ENCODE data around the gene SIDT1.

The SIDT1 gene

DNA sequence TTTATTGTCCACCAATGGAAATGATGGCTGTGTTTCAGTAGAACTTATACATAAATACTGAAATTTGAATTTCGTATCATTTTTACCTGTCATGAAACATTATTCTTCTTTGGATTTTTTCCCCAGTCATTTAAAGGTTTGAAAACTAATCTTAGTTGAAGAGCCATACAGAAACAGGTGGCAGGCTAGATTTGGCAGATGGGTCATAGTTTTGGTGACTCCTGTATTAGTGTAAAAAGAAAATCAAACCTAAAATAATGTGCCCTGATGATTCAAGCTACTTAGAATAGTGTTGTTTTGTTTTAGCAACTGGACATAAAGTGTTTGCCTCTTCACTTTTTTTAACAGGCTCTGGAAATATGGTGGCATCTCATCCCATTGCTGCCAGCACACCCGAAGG, 68.9 kb downstream of the SIDT1 start:
- WGBS (ENCODE audit: insufficient coverage), result 100% methylated on average over 1 of the region's 2 CpGs
- Histone ChIP-seq H3K4me1 (ENCODE audit: control extremely low read depth in 1 of 4, control insufficient read depth in 4 of 4, insufficient read depth in 4 of 4, low read length in 3 of 4) (peaks cover 2 to 6% (median 3%) of the 10 kb centered on the region in 4 experiments), H3K27ac (ENCODE audit: insufficient read depth in 1 of 2, low read depth in 1 of 2, low read length in 2 of 2, poor library complexity in 1 of 2, severe bottlenecking in 2 of 2) (no peak overlapping the region), H3K4me3 (ENCODE audit: control insufficient read depth in 1 of 7, extremely low read depth in 1 of 7, insufficient read depth in 4 of 7, low read depth in 2 of 7, low read length in 6 of 7) (no peak overlapping the region), H3K9me3 (ENCODE audit: control extremely low read depth in 1 of 5, control insufficient read depth in 4 of 5, insufficient read depth in 2 of 5, low read depth in 1 of 5, low read length in 4 of 5) (no peaks in the 10 kb centered on the region), H3K36me3 (ENCODE audit: control insufficient read depth in 4 of 4, insufficient read depth in 4 of 4, low read length in 3 of 4) (peaks cover 0 to 3% (median under 1%) of the 10 kb centered on the region in 4 experiments), H3K27me3 (replicated peaks in 2 of 5; ENCODE audit: control insufficient read depth in 4 of 5, insufficient read depth in 5 of 5, low read length in 4 of 5) (no peaks in the 10 kb centered on the region)
- CTCF ChIA-PET, result interaction anchor here (0.8 kb wide), 2 partner anchors 11 to 45 kb away, joined by 3 read pairs; no protein-coding TSS in a partner anchor
- no peak for DNase-seq
- POLR2A ChIA-PET, result no interaction called here

GRCh38 chr3:113602256-113602655, 69.9 kb downstream of the SIDT1 start:
- Histone ChIP-seq H3K4me1 (ENCODE audit: control extremely low read depth in 1 of 4, control insufficient read depth in 4 of 4, insufficient read depth in 4 of 4, low read length in 3 of 4) (peaks cover 10 to 16% (median 13%) of the 10 kb centered on the region in 4 experiments), H3K27me3 (replicated peaks in 2 of 5; ENCODE audit: control insufficient read depth in 4 of 5, insufficient read depth in 5 of 5, low read length in 4 of 5) (no peaks in the 10 kb centered on the region), H3K9me3 (ENCODE audit: control extremely low read depth in 1 of 5, control insufficient read depth in 4 of 5, insufficient read depth in 2 of 5, low read depth in 1 of 5, low read length in 4 of 5) (no peaks in the 10 kb centered on the region), H3K4me3 (ENCODE audit: control insufficient read depth in 1 of 7, extremely low read depth in 1 of 7, insufficient read depth in 4 of 7, low read depth in 2 of 7, low read length in 6 of 7) (no peak overlapping the region), H3K36me3 (ENCODE audit: control insufficient read depth in 4 of 4, insufficient read depth in 4 of 4, low read length in 3 of 4) (peaks cover 0 to 3% (median under 1%) of the 10 kb centered on the region in 4 experiments), H3K27ac (ENCODE audit: insufficient read depth in 1 of 2, low read depth in 1 of 2, low read length in 2 of 2, poor library complexity in 1 of 2, severe bottlenecking in 2 of 2) (no peak overlapping the region)
- 100% methylated on average over 1 of the region's 2 CpGs for WGBS (ENCODE audit: insufficient coverage)
- POLR2A ChIA-PET, result no interaction called here
- CTCF ChIA-PET, result no interaction called here
- no peak for DNase-seq

DNA sequence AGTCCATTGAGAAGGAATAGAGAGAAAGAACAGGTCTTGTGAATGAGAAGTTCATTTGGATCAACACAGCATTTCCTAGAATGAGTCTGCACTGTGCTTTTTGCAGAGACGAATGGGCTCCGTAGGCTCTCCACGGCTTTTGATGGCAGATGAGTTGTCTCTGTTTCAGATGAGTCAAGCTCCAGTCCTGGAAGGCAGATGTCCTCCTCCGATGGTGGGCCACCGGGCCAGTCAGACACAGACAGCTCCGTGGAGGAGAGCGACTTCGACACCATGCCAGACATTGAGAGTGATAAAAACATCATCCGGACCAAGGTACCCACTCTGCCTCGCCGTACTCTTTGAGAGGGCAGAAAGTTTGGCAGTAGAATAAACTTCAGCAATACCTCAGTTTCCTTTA, 70.5 kb downstream of the SIDT1 start:
- H3K27ac ChIP-seq (ENCODE audit: insufficient read depth in 1 of 2, low read depth in 1 of 2, low read length in 2 of 2, poor library complexity in 1 of 2, severe bottlenecking in 2 of 2), result no peak overlapping the region
- no peak for DNase-seq
- no peaks in the 10 kb centered on the region for H3K27me3 ChIP-seq (replicated peaks in 2 of 5; ENCODE audit: control insufficient read depth in 4 of 5, insufficient read depth in 5 of 5, low read length in 4 of 5)
- no peaks in the 10 kb centered on the region for H3K9me3 ChIP-seq (ENCODE audit: control extremely low read depth in 1 of 5, control insufficient read depth in 4 of 5, insufficient read depth in 2 of 5, low read depth in 1 of 5, low read length in 4 of 5)
- H3K4me1 ChIP-seq (ENCODE audit: control extremely low read depth in 1 of 4, control insufficient read depth in 4 of 4, insufficient read depth in 4 of 4, low read length in 3 of 4), result peaks cover 15 to 22% (median 19%) of the 10 kb centered on the region in 4 experiments
- WGBS (ENCODE audit: insufficient coverage), result 98% methylated on average over 11 of the region's 11 CpGs
- no peak overlapping the region for H3K4me3 ChIP-seq (ENCODE audit: control insufficient read depth in 1 of 7, extremely low read depth in 1 of 7, insufficient read depth in 4 of 7, low read depth in 2 of 7, low read length in 6 of 7)
- ChIA-PET POLR2A (no interaction called here), CTCF (interaction anchor here (1.0 to 1.1 kb wide), 2 partner anchors 66 to 109 kb away, joined by 4 read pairs; no protein-coding TSS in a partner anchor)
- peaks cover 0 to 3% (median under 1%) of the 10 kb centered on the region in 4 experiments for H3K36me3 ChIP-seq (ENCODE audit: control insufficient read depth in 4 of 4, insufficient read depth in 4 of 4, low read length in 3 of 4)

DNA sequence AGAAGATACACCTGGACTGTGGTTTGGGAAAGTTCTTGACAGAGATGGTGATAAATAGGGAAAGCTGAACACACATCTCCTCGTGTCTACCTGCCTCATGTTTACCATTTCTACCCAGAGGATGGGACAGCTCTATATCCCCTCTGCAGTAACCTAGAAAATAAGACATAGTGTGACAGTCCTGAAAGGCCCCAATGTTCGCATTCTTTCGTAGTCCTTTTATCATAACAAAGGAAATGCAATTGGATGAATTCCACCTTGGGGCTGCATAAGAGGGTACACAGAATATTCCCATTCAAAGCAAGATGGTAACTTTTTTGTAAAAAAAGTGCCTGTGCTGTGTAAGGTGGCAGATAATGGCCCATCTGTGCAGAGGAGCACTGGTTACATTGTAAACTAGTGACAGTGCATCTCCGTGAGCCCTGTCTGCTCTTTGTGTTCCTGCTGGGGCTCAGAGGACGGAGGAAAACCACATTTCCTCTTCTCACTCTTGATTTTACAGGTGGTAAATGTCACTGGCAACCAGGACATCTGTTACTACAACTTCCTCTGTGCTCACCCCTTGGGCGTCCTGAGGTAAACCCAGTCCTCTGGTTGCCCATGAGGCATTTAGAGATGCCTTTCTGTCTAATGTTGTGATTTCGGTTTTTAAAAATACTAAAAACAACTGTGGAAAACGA, 74.3 kb downstream of the SIDT1 start:
- Histone ChIP-seq H3K36me3 (ENCODE audit: control insufficient read depth in 4 of 4, insufficient read depth in 4 of 4, low read length in 3 of 4) (peaks cover 0 to 6% (median 2%) of the 10 kb centered on the region in 4 experiments), H3K27ac (ENCODE audit: insufficient read depth in 1 of 2, low read depth in 1 of 2, low read length in 2 of 2, poor library complexity in 1 of 2, severe bottlenecking in 2 of 2) (peak overlapping the region in 1 of 2 experiments; percentile 55), H3K27me3 (replicated peaks in 2 of 5; ENCODE audit: control insufficient read depth in 4 of 5, insufficient read depth in 5 of 5, low read length in 4 of 5) (no peaks in the 10 kb centered on the region), H3K4me1 (ENCODE audit: control extremely low read depth in 1 of 4, control insufficient read depth in 4 of 4, insufficient read depth in 4 of 4, low read length in 3 of 4) (peaks cover 15 to 29% (median 24%) of the 10 kb centered on the region in 4 experiments), H3K9me3 (ENCODE audit: control extremely low read depth in 1 of 5, control insufficient read depth in 4 of 5, insufficient read depth in 2 of 5, low read depth in 1 of 5, low read length in 4 of 5) (no peaks in the 10 kb centered on the region), H3K4me3 (ENCODE audit: control insufficient read depth in 1 of 7, extremely low read depth in 1 of 7, insufficient read depth in 4 of 7, low read depth in 2 of 7, low read length in 6 of 7) (peak overlapping the region in 1 of 7 experiments; percentile 40)
- peak; percentile 81 to 98 (median 95) for DNase-seq
- ChIA-PET CTCF (interaction anchor here (1.3 to 1.6 kb wide), 5 partner anchors 9 to 111 kb away, joined by 3 to 6 read pairs (median 3); partner anchors contain the start of gene SPICE1), POLR2A (interaction anchor here (0.7 kb wide), 1 partner anchor 66 kb away, joined by 3 read pairs; no protein-coding TSS in a partner anchor)
- 11% methylated on average over 4 of the region's 8 CpGs for WGBS (ENCODE audit: insufficient coverage)

GRCh38 chr3:113607219-113607596, 74.9 kb downstream of the SIDT1 start:
- Histone ChIP-seq H3K27me3 (replicated peaks in 2 of 5; ENCODE audit: control insufficient read depth in 4 of 5, insufficient read depth in 5 of 5, low read length in 4 of 5) (no peaks in the 10 kb centered on the region), H3K9me3 (ENCODE audit: control extremely low read depth in 1 of 5, control insufficient read depth in 4 of 5, insufficient read depth in 2 of 5, low read depth in 1 of 5, low read length in 4 of 5) (no peaks in the 10 kb centered on the region), H3K4me3 (ENCODE audit: control insufficient read depth in 1 of 7, extremely low read depth in 1 of 7, insufficient read depth in 4 of 7, low read depth in 2 of 7, low read length in 6 of 7) (peak overlapping the region in 2 of 7 experiments; percentile 39 to 40), H3K27ac (ENCODE audit: insufficient read depth in 1 of 2, low read depth in 1 of 2, low read length in 2 of 2, poor library complexity in 1 of 2, severe bottlenecking in 2 of 2) (peak overlapping the region in 1 of 2 experiments; percentile 55), H3K36me3 (ENCODE audit: control insufficient read depth in 4 of 4, insufficient read depth in 4 of 4, low read length in 3 of 4) (peaks cover 0 to 10% (median 3%) of the 10 kb centered on the region in 4 experiments), H3K4me1 (ENCODE audit: control extremely low read depth in 1 of 4, control insufficient read depth in 4 of 4, insufficient read depth in 4 of 4, low read length in 3 of 4) (peaks cover 15 to 29% (median 24%) of the 10 kb centered on the region in 4 experiments)
- 67% methylated on average over 3 of the region's 5 CpGs for WGBS (ENCODE audit: insufficient coverage)
- POLR2A ChIA-PET, result no interaction called here
- CTCF ChIA-PET, result interaction anchor here (0.8 to 1.6 kb wide), 4 partner anchors 9 to 111 kb away, joined by 3 to 5 read pairs (median 4); no protein-coding TSS in a partner anchor
- DNase-seq, result no peak

GRCh38 chr3:113614402-113614801, 82.0 kb downstream of the SIDT1 start:
- peaks cover 0 to under 1% (median 0%) of the 10 kb centered on the region in 4 experiments for H3K4me1 ChIP-seq (ENCODE audit: control extremely low read depth in 1 of 4, control insufficient read depth in 4 of 4, insufficient read depth in 4 of 4, low read length in 3 of 4)
- H3K4me3 ChIP-seq (ENCODE audit: control insufficient read depth in 1 of 7, extremely low read depth in 1 of 7, insufficient read depth in 4 of 7, low read depth in 2 of 7, low read length in 6 of 7), result no peak overlapping the region
- POLR2A ChIA-PET, result no interaction called here
- no peak for DNase-seq
- 84% methylated on average over 3 of the region's 5 CpGs for WGBS (ENCODE audit: insufficient coverage)
- CTCF ChIA-PET, result interaction anchor here (0.9 kb wide), 1 partner anchor 121 kb away, joined by 3 read pairs; no protein-coding TSS in a partner anchor
- no peaks in the 10 kb centered on the region for H3K27me3 ChIP-seq (replicated peaks in 2 of 5; ENCODE audit: control insufficient read depth in 4 of 5, insufficient read depth in 5 of 5, low read length in 4 of 5)
- H3K36me3 ChIP-seq (ENCODE audit: control insufficient read depth in 4 of 4, insufficient read depth in 4 of 4, low read length in 3 of 4), result peaks cover 0 to 11% (median 4%) of the 10 kb centered on the region in 4 experiments
- H3K27ac ChIP-seq (ENCODE audit: insufficient read depth in 1 of 2, low read depth in 1 of 2, low read length in 2 of 2, poor library complexity in 1 of 2, severe bottlenecking in 2 of 2), result no peak overlapping the region
- no peaks in the 10 kb centered on the region for H3K9me3 ChIP-seq (ENCODE audit: control extremely low read depth in 1 of 5, control insufficient read depth in 4 of 5, insufficient read depth in 2 of 5, low read depth in 1 of 5, low read length in 4 of 5)

DNA sequence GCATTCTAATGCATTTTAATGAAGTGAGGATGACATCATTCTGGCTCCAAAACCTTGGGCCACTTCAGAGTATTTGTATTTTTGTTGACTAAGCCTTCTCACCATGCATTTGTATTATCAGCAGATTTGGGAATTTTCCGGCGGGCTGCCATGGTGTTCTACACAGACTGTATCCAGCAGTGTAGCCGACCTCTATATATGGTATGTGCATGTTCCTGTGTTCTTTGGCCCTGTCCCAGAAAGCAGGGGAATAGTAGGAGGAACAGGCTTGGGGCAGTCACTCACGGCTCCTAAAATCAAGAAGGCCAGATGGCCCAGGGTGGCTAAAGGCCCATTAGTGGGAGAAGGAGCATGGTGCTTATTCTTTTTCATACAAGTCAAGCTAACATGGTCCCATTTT, 83.6 kb downstream of the SIDT1 start:
- ChIA-PET CTCF (interaction anchor here (1.0 to 2.2 kb wide), 3 partner anchors 8 to 123 kb away, joined by 3 to 8 read pairs (median 5); no protein-coding TSS in a partner anchor), POLR2A (interaction anchor here (0.6 kb wide), 1 partner anchor 306 kb away, joined by 3 read pairs; no protein-coding TSS in a partner anchor)
- Histone ChIP-seq H3K36me3 (ENCODE audit: control insufficient read depth in 4 of 4, insufficient read depth in 4 of 4, low read length in 3 of 4) (peaks cover 0 to 11% (median 4%) of the 10 kb centered on the region in 4 experiments), H3K4me1 (ENCODE audit: control extremely low read depth in 1 of 4, control insufficient read depth in 4 of 4, insufficient read depth in 4 of 4, low read length in 3 of 4) (peaks cover 0 to 16% (median 3%) of the 10 kb centered on the region in 4 experiments), H3K27me3 (replicated peaks in 2 of 5; ENCODE audit: control insufficient read depth in 4 of 5, insufficient read depth in 5 of 5, low read length in 4 of 5) (no peaks in the 10 kb centered on the region), H3K4me3 (ENCODE audit: control insufficient read depth in 1 of 7, extremely low read depth in 1 of 7, insufficient read depth in 4 of 7, low read depth in 2 of 7, low read length in 6 of 7) (no peak overlapping the region), H3K27ac (ENCODE audit: insufficient read depth in 1 of 2, low read depth in 1 of 2, low read length in 2 of 2, poor library complexity in 1 of 2, severe bottlenecking in 2 of 2) (no peak overlapping the region), H3K9me3 (ENCODE audit: control extremely low read depth in 1 of 5, control insufficient read depth in 4 of 5, insufficient read depth in 2 of 5, low read depth in 1 of 5, low read length in 4 of 5) (no peaks in the 10 kb centered on the region)
- no peak for DNase-seq
- whole genome bisulfite sequencing (ENCODE audit: insufficient coverage), result 100% methylated on average over 3 of the region's 4 CpGs
